ENCODE data around the gene CKLF. TPM values are rescaled to one million over a fixed set of nuclear protein-coding genes. Genes with fewer than 3 reads are reported as not detected.

CKLF gene
- total RNA-seq, 2 donors from 2014 or later = 20.5 to 28.3 TPM

GRCh38 chr16:66554495-66554894 lies 2.1 kb downstream of the CKLF start:
- Histone ChIP-seq H3K27ac (no peak overlapping the region), H3K27me3 (replicated peaks; ENCODE audit: insufficient read depth) (no peaks in the 10 kb centered on the region), H3K36me3 (no peaks in the 10 kb centered on the region), H3K4me1 (replicated peaks) (no peaks in the 10 kb centered on the region), H3K9me3 (no peaks in the 10 kb centered on the region), H3K4me3 (no peak overlapping the region)
- TF ChIP-seq POLR2A (IDR thresholded peaks at IDR 0.05) = no peak
- WGBS = 82% methylated on average over 6 of the region's 6 CpGs
- intact Hi-C loops (cut with DNase I) = loop anchor here (5.0 kb wide), 2 partner anchors 37 to 77 kb away; no protein-coding TSS in a partner anchor
- no peak for DNase-seq (ENCODE audit: low spot score)

- Histone ChIP-seq H3K27ac (no peak overlapping the region), H3K4me3 (no peak overlapping the region), H3K27me3 (replicated peaks; ENCODE audit: insufficient read depth) (no peaks in the 10 kb centered on the region), H3K9me3 (no peaks in the 10 kb centered on the region), H3K36me3 (no peaks in the 10 kb centered on the region), H3K4me1 (replicated peaks) (no peaks in the 10 kb centered on the region)
- TF ChIP-seq POLR2AphosphoS5 (IDR thresholded peaks at IDR 0.05) = no peak
- TF ChIP-seq POLR2A (IDR thresholded peaks at IDR 0.05) = no peak
- TF ChIP-seq CTCF (IDR thresholded peaks at IDR 0.05) = no peak
- 93% methylated on average over 1 of the region's 1 CpG for WGBS
- intact Hi-C loops (cut with DNase I) = no loop called here
- DNase-seq (ENCODE audit: low spot score) = no peak
Measured at GRCh38 chr16:66560107-66560506, 7.7 kb downstream of the CKLF start.

GRCh38 chr16:66561381-66562080 lies 9.2 kb downstream of the CKLF start:
- 88% methylated on average over 3 of the region's 3 CpGs for WGBS
- no peak overlapping the region for H3K4me3 ChIP-seq
- H3K9me3 ChIP-seq = no peaks in the 10 kb centered on the region
- no peaks in the 10 kb centered on the region for H3K27me3 ChIP-seq (replicated peaks; ENCODE audit: insufficient read depth)
- H3K4me1 ChIP-seq (replicated peaks) = no peaks in the 10 kb centered on the region
- H3K36me3 ChIP-seq = no peaks in the 10 kb centered on the region
- no peak overlapping the region for H3K27ac ChIP-seq
- intact Hi-C loops (cut with DNase I) = no loop called here
- DNase-seq (ENCODE audit: low spot score) = no peak
- TF ChIP-seq POLR2A (IDR thresholded peaks at IDR 0.05) (no peak), CTCF (IDR thresholded peaks at IDR 0.05) (no peak), POLR2AphosphoS5 (IDR thresholded peaks at IDR 0.05) (no peak)

DNA sequence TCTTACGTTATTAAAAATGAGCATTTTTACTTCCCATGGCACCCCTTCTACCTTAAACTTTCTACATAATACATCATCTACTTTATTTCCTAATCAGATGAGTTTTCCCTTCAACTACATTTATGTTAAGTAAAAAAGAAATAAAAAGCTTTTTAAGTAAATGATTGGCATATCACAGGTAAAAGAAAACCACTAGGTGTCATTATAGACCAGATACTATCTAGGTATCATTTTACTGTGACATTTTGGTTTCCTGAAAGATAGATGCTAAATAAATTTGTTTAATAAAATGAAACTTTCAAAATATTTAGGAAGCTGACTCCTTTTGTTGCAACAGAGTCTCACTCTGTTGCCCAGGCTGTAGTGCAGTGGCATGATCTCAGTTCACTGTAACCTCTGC lies 10.0 kb downstream of the CKLF start:
- no peak overlapping the region for H3K27ac ChIP-seq
- H3K4me1 ChIP-seq (replicated peaks) = no peaks in the 10 kb centered on the region
- H3K9me3 ChIP-seq = no peaks in the 10 kb centered on the region
- WGBS = 88% methylated on average over 1 of the region's 1 CpG
- H3K4me3 ChIP-seq = no peak overlapping the region
- TF ChIP-seq CTCF (IDR thresholded peaks at IDR 0.05) (peak in 1 of 4 experiments; percentile 4), POLR2A (IDR thresholded peaks at IDR 0.05) (no peak)
- no peak for DNase-seq (ENCODE audit: low spot score)
- no peaks in the 10 kb centered on the region for H3K27me3 ChIP-seq (replicated peaks; ENCODE audit: insufficient read depth)
- intact Hi-C loops (cut with DNase I) = no loop called here
- H3K36me3 ChIP-seq = no peaks in the 10 kb centered on the region

GRCh38 chr16:66562986-66563385 lies 10.6 kb downstream of the CKLF start:
- intact Hi-C loops (cut with DNase I) = no loop called here
- no peaks in the 10 kb centered on the region for H3K27me3 ChIP-seq (replicated peaks; ENCODE audit: insufficient read depth)
- no peak overlapping the region for H3K4me3 ChIP-seq
- WGBS = 79% methylated on average over 2 of the region's 2 CpGs
- no peak overlapping the region for H3K27ac ChIP-seq
- DNase-seq (ENCODE audit: low spot score) = no peak
- H3K36me3 ChIP-seq = no peaks in the 10 kb centered on the region
- no peaks in the 10 kb centered on the region for H3K4me1 ChIP-seq (replicated peaks)
- TF ChIP-seq POLR2A (IDR thresholded peaks at IDR 0.05) = no peak
- no peak for TF ChIP-seq CTCF (IDR thresholded peaks at IDR 0.05)
- no peak for TF ChIP-seq POLR2AphosphoS5 (IDR thresholded peaks at IDR 0.05)
- H3K9me3 ChIP-seq = no peaks in the 10 kb centered on the region
